Activated CD8-positive, alpha-beta memory T cell treated with anti-CD3 and anti-CD28 coated beads for 1 hour (primary cell): Measurements from ENCODE around the gene PATE3.

Experiments
- DNase-seq, 2 donors: peaks; one replicate each; pipeline ENCODE4 v3.0.0-alpha.2; 2020; ENCODE audit warnings: low read depth in 1 of 2; ENCODE audit errors: extremely low read depth in 1 of 2

The PATE3 gene

GRCh38 chr11:125835748-125836147 lies 47.8 kb downstream of the PATE3 start:
- DNase-seq, result no peak
